Measurements from ENCODE around the gene RGMB.

RGMB gene

DNA sequence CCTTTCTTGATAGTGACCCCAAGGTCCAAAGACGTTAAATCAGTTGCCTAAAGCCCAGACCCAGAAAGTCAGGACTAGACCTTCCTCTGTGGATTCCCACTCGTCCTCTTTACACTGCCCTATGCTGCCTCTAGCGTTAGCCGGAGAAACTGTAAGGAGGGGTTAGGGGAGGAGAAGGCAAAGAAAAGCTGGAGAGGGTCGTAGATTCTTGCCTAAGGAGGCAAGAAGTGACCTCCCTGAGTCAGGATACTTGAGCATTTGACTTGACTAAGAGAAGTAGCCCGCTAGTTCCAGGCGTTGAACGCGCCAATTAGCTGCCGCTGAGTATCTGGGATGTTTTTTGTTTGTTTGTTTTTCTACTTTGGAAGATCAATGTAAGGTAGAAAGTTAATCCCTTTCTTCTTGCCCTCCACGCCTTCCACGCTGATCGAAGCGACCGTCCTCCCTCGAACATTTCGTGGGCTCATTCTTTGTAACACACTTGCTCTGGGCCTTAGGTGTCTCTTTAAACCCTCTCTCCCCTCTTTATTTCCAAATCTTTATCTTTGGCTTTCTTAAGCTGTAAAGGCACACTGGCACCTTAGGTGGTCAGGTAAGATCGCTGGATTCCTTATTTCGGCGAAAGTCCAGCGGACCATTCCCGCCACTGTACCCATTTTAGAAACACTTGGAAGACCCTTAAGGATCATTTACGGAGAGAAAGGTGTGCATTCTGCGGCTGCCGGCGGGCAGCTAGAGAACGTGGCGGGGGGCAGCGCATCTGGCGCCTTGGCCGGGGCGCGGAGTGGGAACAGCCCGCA, 5.1 kb upstream of the RGMB start:
- DNase-seq (ENCODE audit: low read depth), result no peak

DNA sequence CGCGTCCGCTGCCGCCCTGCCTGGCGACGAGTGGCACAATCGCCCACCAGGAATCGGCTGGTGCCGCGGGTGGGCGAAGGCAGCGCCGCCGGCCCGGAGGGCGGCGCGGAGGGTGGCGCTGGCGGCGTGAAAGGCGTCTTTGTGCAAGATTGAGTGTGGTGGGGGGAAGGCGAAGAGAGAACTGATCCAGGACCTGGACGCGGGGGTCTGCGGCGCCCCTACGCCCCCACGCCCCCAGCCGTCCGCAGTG, 4.6 kb upstream of the RGMB start:
- DNase-seq (ENCODE audit: low read depth), result no peak

DNA sequence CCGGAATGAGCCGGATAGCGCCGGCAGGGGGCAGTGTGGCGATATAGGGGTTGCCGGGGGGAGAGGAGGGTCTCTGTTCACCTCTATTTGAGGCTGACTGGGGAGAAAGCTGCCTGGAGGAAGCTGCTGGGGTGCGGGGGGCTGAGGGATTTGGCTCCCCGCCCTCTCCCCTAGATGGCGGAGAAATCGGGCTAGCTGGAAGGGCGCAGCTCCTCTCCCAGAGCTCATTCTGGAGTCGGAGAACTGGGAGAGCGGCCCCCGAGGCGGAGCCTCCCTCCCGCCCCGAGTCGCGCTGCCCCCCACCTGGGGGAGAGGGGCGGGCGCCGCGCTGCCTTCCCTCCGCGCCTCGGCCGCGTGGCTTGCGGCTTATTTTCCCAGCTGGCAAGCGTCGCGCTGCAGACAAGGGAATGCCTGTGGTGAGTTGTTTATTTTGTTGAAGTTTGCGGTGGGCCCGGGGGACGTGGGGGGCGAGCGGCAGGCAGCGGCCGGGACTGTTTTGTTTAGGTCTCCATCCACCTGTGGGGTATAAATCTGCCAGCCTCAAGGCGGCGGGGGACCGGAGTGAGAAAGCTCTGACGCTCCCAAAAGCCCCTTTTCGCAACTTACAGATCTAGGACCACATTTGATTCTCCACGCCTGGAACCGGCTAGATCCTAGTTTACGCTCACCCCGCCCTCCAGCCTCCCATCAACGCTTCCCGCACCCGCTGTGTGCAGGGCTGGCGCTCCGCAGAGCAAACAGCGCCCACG, 4.1 kb upstream of the RGMB start:
- DNase-seq (ENCODE audit: low read depth), result peak; percentile 27

DNA sequence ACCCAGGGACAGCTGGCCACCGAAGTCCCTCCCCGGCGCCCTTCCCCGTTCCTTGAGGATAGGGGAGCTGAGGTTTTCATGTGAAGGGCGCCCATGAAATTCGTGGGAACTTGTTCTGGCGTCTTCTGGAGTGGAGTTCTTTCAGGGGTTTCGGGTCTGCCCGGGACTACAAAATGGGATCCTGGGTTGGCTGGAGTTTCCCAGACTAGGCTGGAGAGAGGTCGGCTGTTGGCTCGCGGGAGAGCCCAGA, 3.6 kb upstream of the RGMB start:
- DNase-seq (ENCODE audit: low read depth), result no peak

DNA sequence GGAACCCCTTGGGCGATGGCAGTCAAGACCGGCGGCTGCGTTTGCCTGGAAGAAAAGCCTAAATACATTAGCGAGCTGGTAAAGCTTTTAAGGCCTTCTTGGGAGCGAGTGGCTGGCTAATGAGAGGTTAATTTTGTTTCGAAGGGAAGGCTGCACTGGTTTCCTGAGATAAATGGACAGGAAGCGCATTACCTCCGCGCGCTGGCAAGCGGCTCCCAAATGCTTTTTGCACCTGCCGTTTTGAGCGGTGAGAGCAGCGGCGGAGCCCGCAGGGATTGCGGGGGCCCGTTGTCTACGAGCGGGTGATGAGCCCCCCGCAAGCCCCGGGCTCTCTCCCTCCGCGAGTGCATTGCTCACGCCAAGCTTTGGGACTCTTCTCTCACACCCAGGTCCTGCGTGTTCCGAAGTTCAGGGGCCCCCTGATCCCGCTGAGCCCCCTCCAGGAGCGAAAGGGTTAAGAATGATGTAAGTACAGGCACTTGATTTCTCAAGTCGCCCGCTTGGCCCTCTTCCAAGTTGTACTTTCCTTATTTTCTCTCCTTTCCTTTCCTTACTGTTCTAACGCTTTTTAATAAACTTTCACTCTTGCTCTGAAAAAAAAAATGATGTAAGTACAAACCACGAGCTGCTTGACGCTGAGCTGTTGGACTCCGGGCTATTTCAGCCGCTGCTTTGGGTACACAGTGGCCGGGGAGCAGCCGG, 3.1 kb upstream of the RGMB start:
- DNase-seq (ENCODE audit: low read depth), result no peak

DNA sequence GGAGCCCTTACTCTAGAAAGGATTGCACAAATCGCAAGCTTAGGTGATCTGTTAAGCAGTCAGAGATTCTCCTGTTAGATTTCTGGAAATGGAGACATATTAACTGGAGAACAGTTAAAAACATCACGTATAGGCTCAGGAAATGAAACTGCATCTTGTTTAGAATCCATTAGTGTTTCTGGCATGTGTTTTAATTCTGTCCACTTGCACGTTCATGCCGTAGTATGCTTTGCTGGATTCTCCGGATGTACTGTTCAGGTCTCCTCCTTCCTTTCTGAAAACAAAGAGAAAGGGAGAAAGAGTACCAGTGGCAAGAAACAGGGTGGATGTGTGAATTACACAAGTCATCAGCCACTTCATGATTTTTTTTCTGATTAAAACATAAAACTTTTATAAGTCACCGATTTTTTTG, 2.5 kb upstream of the RGMB start:
- no peak for DNase-seq (ENCODE audit: low read depth)

DNA sequence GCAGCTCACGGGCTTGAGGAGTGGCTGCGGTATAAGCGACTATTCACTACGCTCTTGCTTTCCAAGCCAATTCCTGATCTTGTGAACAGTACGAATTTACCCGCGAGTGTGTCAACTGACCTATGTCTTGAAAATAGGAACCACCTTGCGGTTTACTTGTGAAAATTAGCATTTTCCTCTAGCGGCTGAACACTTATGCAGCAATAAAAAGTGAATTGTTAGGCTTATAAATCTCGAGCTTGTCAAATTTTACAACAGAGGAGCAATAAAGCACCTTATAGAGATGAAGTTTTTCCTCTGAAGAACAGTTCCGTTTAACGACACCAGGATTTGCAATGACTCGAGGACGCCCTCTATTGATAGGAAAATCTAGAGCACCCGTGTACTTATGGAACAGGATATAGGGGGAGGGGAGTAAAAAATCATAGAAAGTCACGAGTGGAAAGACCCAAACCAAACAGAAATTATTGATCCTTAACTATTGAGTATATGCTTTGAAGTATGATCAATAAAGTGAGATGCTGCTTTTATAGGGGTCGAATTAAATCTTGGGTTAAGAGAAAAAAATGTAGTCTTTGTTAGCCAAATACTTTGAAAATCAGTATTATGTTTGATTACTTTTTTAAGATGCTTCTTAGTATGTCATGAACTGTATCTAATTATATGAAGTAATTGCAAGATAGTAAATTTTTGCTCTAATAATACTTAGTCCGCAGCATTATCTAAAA, 1.9 kb upstream of the RGMB start:
- DNase-seq (ENCODE audit: low read depth), result peak; percentile 48

DNA sequence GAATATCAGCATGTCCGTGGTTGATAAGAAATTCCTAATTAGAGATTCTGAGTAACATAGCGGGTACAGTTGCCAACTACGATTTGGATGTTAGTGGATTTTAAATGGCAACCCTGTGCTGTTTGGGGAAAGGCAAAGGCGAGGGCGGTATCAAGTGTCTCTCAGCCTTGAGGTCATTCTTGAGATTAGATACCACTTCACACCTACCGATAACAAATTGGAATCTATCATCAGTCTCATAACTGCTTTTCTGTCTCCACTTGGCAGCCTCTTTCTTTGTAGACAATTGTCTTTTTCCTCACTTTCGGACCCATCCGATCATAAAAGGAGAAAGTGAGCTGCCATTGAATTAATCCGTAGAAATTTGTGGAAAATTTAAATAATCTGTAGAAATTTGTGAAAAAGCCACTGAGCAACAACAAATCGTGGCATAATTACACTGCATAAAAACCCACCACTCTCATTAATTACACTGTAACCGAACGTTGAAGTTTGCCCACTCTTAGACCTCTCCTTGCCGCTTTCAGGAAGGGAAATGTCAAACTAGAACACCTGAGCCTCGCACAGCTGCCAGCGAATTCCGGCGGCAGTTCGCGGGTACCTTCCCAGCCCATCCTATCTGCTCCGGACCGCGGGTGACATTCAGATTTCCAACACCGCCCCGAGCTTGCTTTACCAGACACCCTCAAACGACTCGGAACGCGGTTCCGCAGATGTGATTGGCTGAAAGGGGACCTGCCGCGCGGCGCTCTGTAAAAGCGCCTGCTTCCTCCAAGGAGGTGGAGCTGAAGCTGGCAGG, 849 bp upstream of the RGMB start:
- peak; percentile 58 for DNase-seq (ENCODE audit: low read depth)

DNA sequence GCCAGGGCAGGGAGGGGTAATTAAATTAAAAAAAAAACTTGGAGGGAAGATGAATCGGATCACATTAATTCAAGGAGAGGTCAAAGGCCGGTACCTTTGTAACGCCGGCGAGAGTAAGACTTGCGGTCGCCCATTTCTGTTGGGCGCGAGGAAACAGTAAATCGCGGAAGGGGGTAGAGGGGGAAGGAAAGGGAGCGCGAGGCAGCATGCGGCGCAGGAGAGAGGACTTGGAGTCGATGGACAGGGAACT, 324 bp upstream of the RGMB start:
- no peak for DNase-seq (ENCODE audit: low read depth)

DNA sequence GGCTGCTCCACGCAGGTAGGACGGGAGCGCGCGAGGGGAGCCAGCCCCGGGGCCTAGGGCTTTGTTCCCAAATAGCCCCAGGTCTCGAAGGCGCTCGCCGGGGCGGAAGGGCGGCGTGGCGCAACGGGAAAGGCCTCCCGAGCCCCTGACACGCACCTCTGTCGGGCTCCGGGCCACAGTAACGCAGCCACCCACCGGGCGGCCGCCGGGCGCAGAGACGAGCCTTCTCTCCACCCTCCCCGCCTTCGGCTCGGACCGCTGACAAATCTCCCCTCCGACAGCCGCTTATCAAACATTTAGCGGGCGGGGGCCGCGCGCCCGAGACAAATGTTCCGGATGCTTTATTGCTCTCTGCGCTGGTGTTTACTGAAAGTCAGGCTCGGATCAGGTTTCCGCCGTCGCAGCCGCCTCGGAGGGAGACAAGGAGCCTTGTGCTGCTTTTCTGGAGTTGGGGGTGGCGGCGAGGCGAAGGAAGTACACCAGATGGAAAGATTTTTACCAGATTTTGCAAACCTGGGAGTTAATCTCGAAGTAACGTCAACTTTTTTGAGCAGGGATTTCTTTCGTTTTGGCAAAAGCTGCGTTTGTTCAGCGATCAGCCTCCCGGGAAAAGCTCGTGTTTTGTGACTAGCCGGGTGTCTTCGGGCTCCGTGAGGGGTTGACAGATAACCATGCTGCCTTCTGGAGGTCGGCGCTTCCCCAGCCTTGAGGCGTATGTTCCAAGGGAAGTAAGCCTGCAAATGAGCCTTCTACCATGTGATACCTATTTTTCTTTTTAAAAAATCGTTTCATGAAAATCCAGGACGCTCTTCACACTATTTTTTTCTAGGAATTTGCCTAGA, 950 bp downstream of the RGMB start:
- DNase-seq (ENCODE audit: low read depth), result peak; percentile 39

DNA sequence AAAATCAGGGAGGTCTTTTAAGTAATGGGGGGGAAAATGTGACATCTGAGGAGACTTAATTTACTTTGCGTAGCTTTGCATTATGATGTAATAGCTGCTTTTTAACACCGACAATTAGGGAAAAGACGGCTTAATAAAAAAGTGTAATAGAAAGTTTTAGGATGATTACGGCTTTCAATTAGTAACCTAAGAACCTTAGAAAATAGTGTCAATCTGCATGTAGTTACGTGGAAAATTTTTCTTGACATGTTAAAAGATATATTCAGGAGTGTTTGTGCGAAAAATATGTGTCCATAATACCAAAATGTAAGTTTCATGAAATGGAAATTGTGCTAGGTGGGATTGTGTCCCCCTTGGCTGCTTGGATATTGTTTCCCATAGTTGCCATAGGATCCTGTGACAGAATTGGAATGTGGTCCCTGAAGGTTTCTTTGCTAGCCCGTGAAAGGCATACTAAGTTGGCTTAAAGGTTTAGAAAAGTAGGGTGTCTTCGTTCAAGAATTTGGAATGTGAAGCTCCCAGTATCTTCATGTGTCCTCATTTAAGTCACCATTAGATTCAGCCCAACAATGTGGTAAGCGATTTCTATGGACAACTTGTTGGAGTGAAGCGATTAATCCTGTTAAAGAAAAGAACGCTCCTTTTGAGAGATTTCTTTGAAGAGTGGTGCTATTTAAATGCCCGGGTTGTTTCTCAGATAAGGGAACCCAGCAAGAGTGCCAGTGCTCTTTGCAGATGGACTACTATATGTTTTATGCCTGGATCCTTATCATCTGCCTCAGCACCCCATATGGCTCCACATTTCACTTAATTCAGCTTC, 2.0 kb downstream of the RGMB start:
- DNase-seq (ENCODE audit: low read depth), result no peak

DNA sequence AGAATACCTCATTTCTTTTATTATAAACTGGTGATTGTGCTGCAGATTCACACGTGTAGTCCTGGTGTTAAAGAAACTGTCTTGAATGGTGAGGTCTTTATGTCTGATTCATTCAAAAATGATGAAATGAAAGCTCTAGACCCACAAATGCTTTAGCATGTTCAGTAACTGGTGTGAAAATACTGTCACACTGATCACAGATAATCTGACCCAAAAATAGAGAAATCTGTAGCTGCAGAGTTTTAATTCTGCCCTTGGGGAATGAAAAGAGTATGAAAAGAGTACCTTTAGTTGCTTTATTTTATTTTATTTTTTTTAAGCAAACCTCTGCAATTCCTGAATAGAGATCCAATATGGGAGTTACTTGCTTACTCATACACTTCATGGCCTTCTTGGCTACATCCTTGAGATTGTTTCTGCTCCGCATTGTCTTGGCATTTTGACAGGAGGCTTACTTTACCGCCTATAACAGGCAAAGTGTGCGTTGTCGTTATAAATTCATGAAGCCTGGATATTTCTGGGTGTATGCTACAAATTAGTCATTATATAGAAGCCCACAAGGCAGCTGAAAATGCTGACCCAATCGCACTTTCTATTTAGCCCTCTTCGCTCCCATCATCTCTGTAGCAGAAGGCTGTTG, 2.7 kb downstream of the RGMB start:
- no peak for DNase-seq (ENCODE audit: low read depth)

DNA sequence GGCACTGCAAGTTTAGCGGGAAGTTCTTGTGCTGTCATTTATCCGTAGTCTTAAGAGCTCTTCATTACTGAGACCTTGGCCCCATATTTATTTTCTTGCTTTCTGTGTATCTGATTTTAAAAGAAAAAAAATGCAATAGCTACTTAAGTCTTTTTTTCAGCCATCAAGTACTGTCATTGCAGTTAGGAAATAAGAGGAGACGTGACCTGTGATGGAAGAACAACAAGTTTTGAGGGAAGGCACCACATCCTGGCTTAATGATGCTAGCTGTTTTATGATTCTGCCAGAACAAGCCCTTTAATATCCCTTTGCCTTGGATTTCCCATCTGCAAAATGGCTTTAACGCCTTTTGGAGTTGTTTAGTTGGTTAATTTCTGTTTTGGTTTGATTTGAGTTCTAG, 3.8 kb downstream of the RGMB start:
- DNase-seq (ENCODE audit: low read depth), result no peak

DNA sequence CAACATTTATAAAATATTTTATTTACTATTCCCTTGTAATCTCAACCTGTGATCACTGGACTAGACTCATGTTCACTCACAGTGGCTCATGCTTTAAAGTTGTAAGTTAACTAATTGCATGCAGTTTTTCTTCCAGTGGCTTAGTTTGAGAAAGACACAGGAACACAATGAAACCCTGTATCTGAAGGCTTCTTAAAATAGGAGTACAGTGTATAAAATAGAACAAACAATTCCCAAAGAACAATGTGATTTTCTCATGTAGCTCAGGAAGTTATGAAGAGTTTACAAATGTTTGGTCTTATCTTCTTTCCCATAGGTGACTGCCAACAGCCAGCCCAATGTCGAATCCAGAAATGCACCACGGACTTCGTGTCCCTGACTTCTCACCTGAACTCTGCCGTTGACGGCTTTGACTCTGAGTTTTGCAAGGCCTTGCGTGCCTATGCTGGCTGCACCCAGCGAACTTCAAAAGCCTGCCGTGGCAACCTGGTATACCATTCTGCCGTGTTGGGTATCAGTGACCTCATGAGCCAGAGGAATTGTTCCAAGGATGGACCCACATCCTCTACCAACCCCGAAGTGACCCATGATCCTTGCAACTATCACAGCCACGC, 5.9 kb downstream of the RGMB start:
- no peak for DNase-seq (ENCODE audit: low read depth)

DNA sequence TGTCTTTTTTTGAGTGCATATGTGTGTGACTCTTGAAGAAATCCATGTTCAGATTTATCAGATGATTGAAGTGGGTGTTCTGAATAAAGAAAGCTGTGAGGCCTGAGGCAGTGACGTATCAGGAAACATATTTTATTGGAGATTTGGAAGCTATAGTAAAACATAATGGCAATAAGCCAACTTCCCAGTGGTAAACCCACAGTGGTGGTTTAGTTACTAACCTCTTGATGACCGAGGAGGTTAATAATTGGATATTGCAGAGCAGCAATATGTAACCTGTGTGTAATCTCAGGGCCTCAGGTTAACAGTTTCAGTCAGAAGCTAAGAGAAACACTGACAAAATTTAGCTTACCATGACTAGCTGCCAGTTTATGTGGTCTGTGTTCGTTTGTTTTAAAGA, 6.9 kb downstream of the RGMB start:
- no peak for DNase-seq (ENCODE audit: low read depth)

DNA sequence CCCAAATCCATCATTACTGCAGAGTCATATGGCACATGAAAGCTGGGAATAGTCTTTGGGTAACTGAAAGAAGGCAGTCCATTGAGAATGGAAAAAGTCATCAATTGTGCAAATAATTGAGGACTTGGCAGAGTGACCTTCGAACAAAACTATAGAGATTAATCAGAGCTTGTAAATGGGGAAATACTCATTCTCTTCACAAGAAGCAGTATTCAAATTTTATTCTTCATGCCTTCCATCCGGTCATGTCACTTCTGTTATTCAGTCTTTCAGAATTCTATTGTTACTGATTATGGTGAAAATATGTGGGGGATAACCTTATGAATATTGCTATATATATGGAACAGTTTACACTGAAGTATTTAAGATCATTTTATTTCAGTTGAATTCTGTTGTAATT, 8.1 kb downstream of the RGMB start:
- DNase-seq (ENCODE audit: low read depth), result no peak

DNA sequence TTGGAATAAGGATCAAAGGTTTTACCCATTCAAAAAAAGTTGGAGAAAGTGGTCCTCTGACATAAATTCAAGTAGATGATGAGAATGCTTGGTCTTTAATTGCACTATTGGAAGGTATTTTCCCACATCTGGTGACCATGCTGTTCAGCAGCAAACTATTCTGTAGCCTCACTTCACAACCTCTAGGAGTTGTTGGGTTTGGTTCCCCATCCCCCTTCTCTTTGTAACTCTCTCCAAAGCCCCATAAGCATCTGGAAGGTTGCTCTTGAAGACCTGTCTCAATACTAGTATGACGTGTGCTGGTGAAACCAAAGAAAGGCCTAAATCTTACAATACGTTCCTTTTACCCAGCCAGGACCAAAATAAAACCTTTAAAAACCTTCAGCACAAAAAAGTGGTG, 8.5 kb downstream of the RGMB start:
- no peak for DNase-seq (ENCODE audit: low read depth)

DNA sequence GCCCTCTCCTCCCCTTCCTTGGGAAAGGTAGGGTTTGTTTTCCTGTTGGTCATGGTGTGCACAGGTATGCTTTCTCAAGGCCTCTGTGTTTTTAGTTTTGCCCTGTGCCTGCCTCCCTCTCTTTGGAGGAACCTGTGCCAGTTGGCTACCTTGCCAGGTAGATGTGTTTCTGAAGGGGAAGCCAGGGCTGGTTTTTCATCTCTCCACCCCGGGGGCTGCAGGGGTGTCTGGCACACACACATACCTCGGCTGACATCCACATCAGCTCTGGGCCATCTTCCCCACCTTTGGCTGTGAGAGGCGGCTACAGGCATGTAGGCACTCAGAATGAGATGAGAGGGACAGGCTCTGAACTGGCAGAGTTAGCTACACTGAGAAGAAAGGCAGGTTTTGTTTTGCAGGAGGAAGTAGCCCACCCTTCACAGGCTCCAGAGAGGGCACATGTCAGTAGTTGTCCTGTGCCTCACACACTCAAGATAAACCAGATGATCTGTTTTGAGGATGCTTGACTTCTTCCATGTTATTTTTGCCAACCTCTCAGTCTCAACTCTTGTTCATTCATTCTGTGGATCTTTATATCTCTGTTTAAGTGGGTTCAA, 9.7 kb downstream of the RGMB start:
- DNase-seq (ENCODE audit: low read depth), result no peak

DNA sequence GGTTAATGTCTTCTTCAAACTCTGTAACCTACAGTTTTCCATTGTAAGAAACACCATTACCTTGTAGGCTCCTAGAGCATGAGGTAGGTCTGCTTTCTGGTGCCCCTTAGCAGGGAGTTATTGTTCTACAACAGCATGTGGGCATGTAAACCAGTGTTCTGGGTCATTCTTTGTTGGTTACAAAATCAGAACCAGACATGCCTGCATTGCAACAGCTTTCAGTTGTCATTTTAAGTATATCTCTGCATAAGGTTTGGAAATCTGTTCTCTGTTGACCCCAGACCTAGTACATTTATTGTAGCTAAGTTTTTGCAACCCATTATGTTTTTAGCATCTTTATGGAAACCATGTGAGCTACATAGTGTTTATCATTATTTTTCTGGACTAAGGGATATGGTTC, 10.9 kb downstream of the RGMB start:
- no peak for DNase-seq (ENCODE audit: low read depth)

Data from stimulated activated CD4-positive, alpha-beta T cell treated with anti-CD3 and anti-CD28 coated beads, Interleukin-2, amount 100 ng/mL, for 4 hours (primary cell).